ENCODE results near the gene FADS2.

Gene FADS2

GRCh38 chr11:61911701-61912529 lies 83.8 kb downstream of the FADS2 start:
- H3K4me3 Mint-ChIP-seq, result no peak overlapping the region
- peaks cover 19% of the 10 kb centered on the region for H3K27me3 Mint-ChIP-seq
- no peak overlapping the region for H3K27ac Mint-ChIP-seq
- H3K9me3 Mint-ChIP-seq, result no peaks in the 10 kb centered on the region
- H3K36me3 Mint-ChIP-seq (ENCODE audit: low read depth), result no peaks in the 10 kb centered on the region
- no peaks in the 10 kb centered on the region for H3K4me1 Mint-ChIP-seq (ENCODE audit: low read depth)

GRCh38 chr11:61912530-61912898 lies 84.4 kb downstream of the FADS2 start:
- H3K27ac Mint-ChIP-seq, result no peak overlapping the region
- H3K4me3 Mint-ChIP-seq, result no peak overlapping the region
- H3K36me3 Mint-ChIP-seq (ENCODE audit: low read depth), result no peaks in the 10 kb centered on the region
- no peaks in the 10 kb centered on the region for H3K4me1 Mint-ChIP-seq (ENCODE audit: low read depth)
- no peaks in the 10 kb centered on the region for H3K9me3 Mint-ChIP-seq
- H3K27me3 Mint-ChIP-seq, result peaks cover 19% of the 10 kb centered on the region

DNA sequence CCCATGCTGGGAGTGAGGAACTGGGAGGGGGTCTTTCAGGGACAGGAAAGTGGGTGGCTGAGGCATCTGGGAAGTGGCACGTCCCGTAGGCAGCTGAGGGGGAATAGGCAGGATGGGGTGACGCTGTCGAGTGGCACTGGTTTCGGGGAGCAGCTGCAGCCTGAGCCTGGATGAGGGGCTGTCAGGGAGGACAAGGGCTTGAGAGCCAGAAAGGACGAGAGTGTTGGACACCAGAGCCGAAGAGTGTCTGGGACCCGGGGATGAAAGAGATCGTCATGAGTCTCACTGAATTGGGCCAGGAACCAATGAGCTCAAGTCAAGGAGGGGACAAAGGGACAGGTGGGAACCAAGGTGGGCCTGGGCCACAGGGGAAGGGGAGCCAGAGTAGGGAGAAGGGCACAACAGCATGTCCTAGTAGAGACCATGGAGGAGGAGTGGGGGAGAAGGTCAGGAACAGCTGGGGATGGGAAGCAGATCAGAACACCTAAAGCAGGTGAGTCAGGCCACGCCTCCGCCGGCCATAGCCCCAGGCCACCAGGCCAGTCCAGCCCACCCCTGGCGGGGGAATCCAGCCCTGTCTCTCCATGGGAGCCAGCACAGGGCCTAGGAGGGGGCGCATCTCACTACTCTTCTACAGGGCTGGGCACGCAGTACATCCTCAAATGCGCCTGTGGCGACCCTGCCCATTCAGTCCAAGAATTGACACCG lies 85.0 kb downstream of the FADS2 start:
- Mint-ChIP-seq H3K4me1 (ENCODE audit: low read depth) (peaks cover 6% of the 10 kb centered on the region), H3K36me3 (ENCODE audit: low read depth) (no peaks in the 10 kb centered on the region), H3K9me3 (no peaks in the 10 kb centered on the region), H3K27ac (no peak overlapping the region), H3K4me3 (no peak overlapping the region), H3K27me3 (peaks cover 26% of the 10 kb centered on the region)

DNA sequence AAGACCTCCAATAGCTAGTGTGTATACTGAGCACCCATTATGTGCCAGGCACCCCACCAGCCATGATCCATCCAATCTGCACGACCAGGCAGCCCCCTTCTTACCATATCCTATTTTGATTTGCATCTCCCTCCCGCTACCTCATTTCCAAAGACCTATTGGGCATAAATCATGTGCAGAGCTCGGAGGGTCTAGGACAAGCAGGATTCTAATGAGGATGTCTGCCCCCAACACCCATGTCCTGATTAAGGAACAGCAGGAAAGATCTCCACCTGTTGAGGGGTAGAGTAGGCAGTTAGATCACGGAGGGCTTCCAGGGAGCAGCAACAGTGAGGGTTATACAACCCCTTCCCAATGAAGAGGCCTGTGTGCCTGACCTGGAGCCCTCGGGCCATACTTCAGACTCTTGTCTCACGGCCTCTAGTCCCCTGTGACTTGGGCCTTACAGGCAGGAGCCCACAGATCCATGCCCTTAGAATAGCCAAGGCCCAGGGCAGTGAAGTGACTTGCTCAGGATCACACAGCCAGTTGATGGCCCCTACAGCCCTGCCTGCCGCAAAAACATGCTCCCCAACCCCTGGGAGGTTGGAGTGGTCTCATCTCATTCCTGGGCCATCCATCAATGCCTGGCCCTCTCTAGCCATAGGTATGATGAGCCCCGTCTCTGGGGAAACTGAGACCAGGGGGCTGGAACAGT lies 85.7 kb downstream of the FADS2 start:
- H3K27me3 Mint-ChIP-seq, result peaks cover 33% of the 10 kb centered on the region
- H3K9me3 Mint-ChIP-seq, result no peaks in the 10 kb centered on the region
- no peak overlapping the region for H3K27ac Mint-ChIP-seq
- H3K36me3 Mint-ChIP-seq (ENCODE audit: low read depth), result no peaks in the 10 kb centered on the region
- H3K4me1 Mint-ChIP-seq (ENCODE audit: low read depth), result peaks cover 9% of the 10 kb centered on the region
- H3K4me3 Mint-ChIP-seq, result no peak overlapping the region

- H3K36me3 Mint-ChIP-seq (ENCODE audit: low read depth), result no peaks in the 10 kb centered on the region
- no peak overlapping the region for H3K27ac Mint-ChIP-seq
- H3K9me3 Mint-ChIP-seq, result no peaks in the 10 kb centered on the region
- H3K27me3 Mint-ChIP-seq, result peaks cover 39% of the 10 kb centered on the region
- H3K4me1 Mint-ChIP-seq (ENCODE audit: low read depth), result peaks cover 9% of the 10 kb centered on the region
- H3K4me3 Mint-ChIP-seq, result no peak overlapping the region
These were observed 86.5 kb downstream of the FADS2 start for GRCh38 chr11:61914471-61915171.

DNA sequence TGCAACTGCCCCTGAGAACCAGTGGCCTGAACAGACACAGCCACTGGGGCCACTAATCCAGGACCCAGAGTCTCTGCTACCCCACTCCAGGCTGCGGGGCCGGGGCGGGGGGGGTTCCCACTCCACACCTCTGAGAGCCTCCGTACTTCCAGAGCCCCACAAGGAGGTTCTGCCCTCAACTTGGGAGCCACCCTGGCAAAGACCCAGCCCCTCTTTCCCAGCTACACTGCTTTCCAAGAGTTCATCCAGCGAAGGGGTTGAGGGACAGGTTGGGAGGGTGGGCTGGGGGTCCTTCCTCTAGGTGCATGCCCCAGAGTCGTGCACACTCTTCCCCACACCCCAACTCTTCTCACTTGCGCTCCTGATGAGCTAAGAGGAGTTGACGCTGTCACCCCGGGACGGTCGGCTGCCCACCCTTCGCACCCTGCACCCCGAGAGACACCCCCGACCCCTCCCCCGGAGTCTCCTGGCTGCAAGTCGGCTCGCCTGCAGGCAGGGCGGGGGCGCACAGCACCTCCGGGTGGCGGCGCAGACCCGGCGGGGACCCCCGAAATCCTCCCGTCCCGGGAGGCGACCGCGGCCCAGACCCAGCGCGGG lies 88.7 kb downstream of the FADS2 start:
- Mint-ChIP-seq H3K4me3 (no peak overlapping the region), H3K4me1 (ENCODE audit: low read depth) (peaks cover 9% of the 10 kb centered on the region), H3K36me3 (ENCODE audit: low read depth) (no peaks in the 10 kb centered on the region), H3K9me3 (no peaks in the 10 kb centered on the region), H3K27me3 (peaks cover 51% of the 10 kb centered on the region), H3K27ac (no peak overlapping the region)
